Measurements from ENCODE around the gene TFAP2A. TPM values are rescaled to one million over a fixed set of nuclear protein-coding genes. Genes with fewer than 3 reads are reported as not detected.

TFAP2A gene
- polyA plus RNA-seq, 4 donors = 0.19 to 0.58 TPM; not detected in 2

- DNase-seq (no peak), FAIRE-seq (no peak)
- no peak overlapping the region for H3K27ac ChIP-seq (ENCODE audit: low read depth in 1 of 3, low read length in 2 of 3)
- no peaks in the 10 kb centered on the region for H3K36me3 ChIP-seq (ENCODE audit: control insufficient read depth in 3 of 3, insufficient read depth in 2 of 3, low read depth in 1 of 3, low read length in 3 of 3)
- peaks cover 0 to 7% (median 3%) of the 10 kb centered on the region in 3 donors for H3K27me3 ChIP-seq (ENCODE audit: control insufficient read depth in 3 of 3, insufficient read depth in 3 of 3, low read length in 3 of 3)
- H3K4me3 ChIP-seq (ENCODE audit: low read depth in 1 of 3, low read length in 3 of 3) = no peak overlapping the region
- H3K4me1 ChIP-seq (ENCODE audit: control insufficient read depth in 3 of 3, insufficient read depth in 2 of 3, low read depth in 1 of 3, low read length in 2 of 3) = no peaks in the 10 kb centered on the region
- H3K9me3 ChIP-seq (ENCODE audit: control insufficient read depth in 2 of 2, insufficient read depth in 1 of 2, low read depth in 1 of 2, low read length in 1 of 2) = peaks cover 0 to 3% of the 10 kb centered on the region in 2 donors
- WGBS, 3 donors = 46 to 58% (median 51%) methylated on average over 4 of the region's 4 CpGs
Observed at GRCh38 chr6:10434235-10434634, 19.4 kb upstream of the TFAP2A start.

- FAIRE-seq (no peak), DNase-seq (no peak)
- no peaks in the 10 kb centered on the region for H3K4me1 ChIP-seq (ENCODE audit: control insufficient read depth in 3 of 3, insufficient read depth in 2 of 3, low read depth in 1 of 3, low read length in 2 of 3)
- peaks cover 0 to 3% of the 10 kb centered on the region in 2 donors for H3K9me3 ChIP-seq (ENCODE audit: control insufficient read depth in 2 of 2, insufficient read depth in 1 of 2, low read depth in 1 of 2, low read length in 1 of 2)
- H3K4me3 ChIP-seq (ENCODE audit: low read depth in 1 of 3, low read length in 3 of 3) = no peak overlapping the region
- H3K27me3 ChIP-seq (ENCODE audit: control insufficient read depth in 3 of 3, insufficient read depth in 3 of 3, low read length in 3 of 3) = peaks cover 0 to 7% (median 4%) of the 10 kb centered on the region in 3 donors
- no peaks in the 10 kb centered on the region for H3K36me3 ChIP-seq (ENCODE audit: control insufficient read depth in 3 of 3, insufficient read depth in 2 of 3, low read depth in 1 of 3, low read length in 3 of 3)
- WGBS, 3 donors = 66 to 75% (median 69%) methylated on average over 4 of the region's 4 CpGs
- H3K27ac ChIP-seq (ENCODE audit: low read depth in 1 of 3, low read length in 2 of 3) = no peak overlapping the region
Observed at GRCh38 chr6:10433322-10433721, 18.4 kb upstream of the TFAP2A start.

GRCh38 chr6:10431423-10432164 is 16.7 kb upstream of the TFAP2A start:
- 67 to 81% (median 68%) methylated on average over 7 of the region's 7 CpGs for WGBS, 3 donors
- Histone ChIP-seq H3K27me3 (ENCODE audit: control insufficient read depth in 3 of 3, insufficient read depth in 3 of 3, low read length in 3 of 3) (peaks cover 0 to 14% (median 6%) of the 10 kb centered on the region in 3 donors), H3K9me3 (ENCODE audit: control insufficient read depth in 2 of 2, insufficient read depth in 1 of 2, low read depth in 1 of 2, low read length in 1 of 2) (no peaks in the 10 kb centered on the region), H3K36me3 (ENCODE audit: control insufficient read depth in 3 of 3, insufficient read depth in 2 of 3, low read depth in 1 of 3, low read length in 3 of 3) (no peaks in the 10 kb centered on the region), H3K4me3 (ENCODE audit: low read depth in 1 of 3, low read length in 3 of 3) (no peak overlapping the region), H3K4me1 (ENCODE audit: control insufficient read depth in 3 of 3, insufficient read depth in 2 of 3, low read depth in 1 of 3, low read length in 2 of 3) (peaks cover 0 to 4% (median 0%) of the 10 kb centered on the region in 3 donors), H3K27ac (ENCODE audit: low read depth in 1 of 3, low read length in 2 of 3) (no peak overlapping the region)
- FAIRE-seq (no peak), DNase-seq (no peak)

GRCh38 chr6:10429638-10430427 is 15.0 kb upstream of the TFAP2A start:
- DNase-seq (peak in 1 of 2 donors; percentile 49), FAIRE-seq (no peak)
- no peak overlapping the region for H3K4me3 ChIP-seq (ENCODE audit: low read depth in 1 of 3, low read length in 3 of 3)
- H3K27ac ChIP-seq (ENCODE audit: low read depth in 1 of 3, low read length in 2 of 3) = no peak overlapping the region
- peaks cover 0 to 31% (median 19%) of the 10 kb centered on the region in 3 donors for H3K27me3 ChIP-seq (ENCODE audit: control insufficient read depth in 3 of 3, insufficient read depth in 3 of 3, low read length in 3 of 3)
- H3K36me3 ChIP-seq (ENCODE audit: control insufficient read depth in 3 of 3, insufficient read depth in 2 of 3, low read depth in 1 of 3, low read length in 3 of 3) = no peaks in the 10 kb centered on the region
- peaks cover 0 to 4% (median 4%) of the 10 kb centered on the region in 3 donors for H3K4me1 ChIP-seq (ENCODE audit: control insufficient read depth in 3 of 3, insufficient read depth in 2 of 3, low read depth in 1 of 3, low read length in 2 of 3)
- 22 to 27% (median 23%) methylated on average over 12 of the region's 12 CpGs for WGBS, 3 donors
- H3K9me3 ChIP-seq (ENCODE audit: control insufficient read depth in 2 of 2, insufficient read depth in 1 of 2, low read depth in 1 of 2, low read length in 1 of 2) = peaks cover 0 to 3% of the 10 kb centered on the region in 2 donors

GRCh38 chr6:10426781-10427279 is 12.0 kb upstream of the TFAP2A start:
- FAIRE-seq (no peak), DNase-seq (no peak)
- peaks cover 0 to 4% (median 4%) of the 10 kb centered on the region in 3 donors for H3K4me1 ChIP-seq (ENCODE audit: control insufficient read depth in 3 of 3, insufficient read depth in 2 of 3, low read depth in 1 of 3, low read length in 2 of 3)
- H3K27me3 ChIP-seq (ENCODE audit: control insufficient read depth in 3 of 3, insufficient read depth in 3 of 3, low read length in 3 of 3) = peaks cover 0 to 61% (median 42%) of the 10 kb centered on the region in 3 donors
- H3K4me3 ChIP-seq (ENCODE audit: low read depth in 1 of 3, low read length in 3 of 3) = peak overlapping the region; percentile 16 to 42 (median 39)
- 10 to 16% (median 13%) methylated on average over 6 of the region's 6 CpGs for WGBS, 3 donors
- no peak overlapping the region for H3K27ac ChIP-seq (ENCODE audit: low read depth in 1 of 3, low read length in 2 of 3)
- H3K36me3 ChIP-seq (ENCODE audit: control insufficient read depth in 3 of 3, insufficient read depth in 2 of 3, low read depth in 1 of 3, low read length in 3 of 3) = no peaks in the 10 kb centered on the region
- H3K9me3 ChIP-seq (ENCODE audit: control insufficient read depth in 2 of 2, insufficient read depth in 1 of 2, low read depth in 1 of 2, low read length in 1 of 2) = peaks cover 0 to 3% of the 10 kb centered on the region in 2 donors

- no peaks in the 10 kb centered on the region for H3K36me3 ChIP-seq (ENCODE audit: control insufficient read depth in 3 of 3, insufficient read depth in 2 of 3, low read depth in 1 of 3, low read length in 3 of 3)
- no peak overlapping the region for H3K27ac ChIP-seq (ENCODE audit: low read depth in 1 of 3, low read length in 2 of 3)
- DNase-seq = peak in 1 of 2 donors; percentile 60
- WGBS, 3 donors = 2 to 4% (median 3%) methylated on average over 46 to 54 of the region's 54 CpGs
- peaks cover 2 to 67% (median 46%) of the 10 kb centered on the region in 3 donors for H3K27me3 ChIP-seq (ENCODE audit: control insufficient read depth in 3 of 3, insufficient read depth in 3 of 3, low read length in 3 of 3)
- FAIRE-seq = no peak
- H3K9me3 ChIP-seq (ENCODE audit: control insufficient read depth in 2 of 2, insufficient read depth in 1 of 2, low read depth in 1 of 2, low read length in 1 of 2) = peaks cover 0 to 3% of the 10 kb centered on the region in 2 donors
- H3K4me1 ChIP-seq (ENCODE audit: control insufficient read depth in 3 of 3, insufficient read depth in 2 of 3, low read depth in 1 of 3, low read length in 2 of 3) = peaks cover 0 to 4% (median 4%) of the 10 kb centered on the region in 3 donors
- H3K4me3 ChIP-seq (ENCODE audit: low read depth in 1 of 3, low read length in 3 of 3) = peak overlapping the region; percentile 16 to 42 (median 39)
Observed at GRCh38 chr6:10425975-10426780, 11.3 kb upstream of the TFAP2A start.

- H3K27ac ChIP-seq (ENCODE audit: low read depth in 1 of 3, low read length in 2 of 3) = no peak overlapping the region
- H3K36me3 ChIP-seq (ENCODE audit: control insufficient read depth in 3 of 3, insufficient read depth in 2 of 3, low read depth in 1 of 3, low read length in 3 of 3) = no peaks in the 10 kb centered on the region
- peaks cover 0 to 7% of the 10 kb centered on the region in 2 donors for H3K9me3 ChIP-seq (ENCODE audit: control insufficient read depth in 2 of 2, insufficient read depth in 1 of 2, low read depth in 1 of 2, low read length in 1 of 2)
- peaks cover 4 to 72% (median 51%) of the 10 kb centered on the region in 3 donors for H3K27me3 ChIP-seq (ENCODE audit: control insufficient read depth in 3 of 3, insufficient read depth in 3 of 3, low read length in 3 of 3)
- H3K4me1 ChIP-seq (ENCODE audit: control insufficient read depth in 3 of 3, insufficient read depth in 2 of 3, low read depth in 1 of 3, low read length in 2 of 3) = peaks cover 0 to 4% (median 4%) of the 10 kb centered on the region in 3 donors
- peak overlapping the region in 1 of 3 donors; percentile 39 for H3K4me3 ChIP-seq (ENCODE audit: low read depth in 1 of 3, low read length in 3 of 3)
- DNase-seq (no peak), FAIRE-seq (no peak)
- 10 to 25% (median 20%) methylated on average over 35 of the region's 35 CpGs for WGBS, 3 donors
Observed at GRCh38 chr6:10425176-10425974, 10.5 kb upstream of the TFAP2A start.
